ENCODE measurements around the gene PWWP2B.

The PWWP2B gene

DNA sequence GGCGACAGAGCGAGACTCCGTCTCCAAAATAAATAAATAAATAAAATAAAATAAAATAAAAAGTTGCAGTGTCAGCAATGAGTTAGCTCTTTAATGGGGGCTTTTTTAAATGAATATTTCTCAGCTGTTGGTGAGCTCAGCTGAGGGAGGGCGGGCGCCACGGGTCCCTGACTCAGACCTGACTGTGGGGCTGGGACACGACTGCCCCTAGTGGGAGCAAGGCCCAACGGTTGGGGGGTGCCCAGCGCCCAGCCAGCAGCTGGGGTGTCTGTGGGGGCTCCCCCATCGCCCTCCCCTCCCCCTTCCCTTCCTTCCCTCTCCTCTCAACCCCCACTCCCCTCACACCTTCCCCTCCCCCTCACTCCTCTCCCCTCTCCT lies 46.6 kb downstream of the PWWP2B start:
- TF ChIP-seq RAD21 (IDR thresholded peaks at IDR 0.05; ENCODE audit: low read depth) (peak; percentile 43; the same call in 1 of the 2 replicates), ZBTB7A (IDR thresholded peaks at IDR 0.05; ENCODE audit: low read depth) (no peak), CEBPB (IDR thresholded peaks at IDR 0.05) (no peak), EP300 (IDR thresholded peaks at IDR 0.05; ENCODE audit: borderline replicate concordance) (no peak), NFIC (IDR thresholded peaks at IDR 0.05) (no peak), EGR1 (IDR thresholded peaks at IDR 0.05) (no peak), YY1 (IDR thresholded peaks at IDR 0.05; ENCODE audit: low read depth) (no peak)
- TF ChIP-seq, protein P1, sequence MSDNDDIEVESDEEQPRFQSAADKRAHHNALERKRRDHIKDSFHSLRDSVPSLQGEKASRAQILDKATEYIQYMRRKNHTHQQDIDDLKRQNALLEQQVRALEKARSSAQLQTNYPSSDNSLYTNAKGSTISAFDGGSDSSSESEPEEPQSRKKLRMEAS (IDR thresholded peaks at IDR 0.05): no peak

DNA sequence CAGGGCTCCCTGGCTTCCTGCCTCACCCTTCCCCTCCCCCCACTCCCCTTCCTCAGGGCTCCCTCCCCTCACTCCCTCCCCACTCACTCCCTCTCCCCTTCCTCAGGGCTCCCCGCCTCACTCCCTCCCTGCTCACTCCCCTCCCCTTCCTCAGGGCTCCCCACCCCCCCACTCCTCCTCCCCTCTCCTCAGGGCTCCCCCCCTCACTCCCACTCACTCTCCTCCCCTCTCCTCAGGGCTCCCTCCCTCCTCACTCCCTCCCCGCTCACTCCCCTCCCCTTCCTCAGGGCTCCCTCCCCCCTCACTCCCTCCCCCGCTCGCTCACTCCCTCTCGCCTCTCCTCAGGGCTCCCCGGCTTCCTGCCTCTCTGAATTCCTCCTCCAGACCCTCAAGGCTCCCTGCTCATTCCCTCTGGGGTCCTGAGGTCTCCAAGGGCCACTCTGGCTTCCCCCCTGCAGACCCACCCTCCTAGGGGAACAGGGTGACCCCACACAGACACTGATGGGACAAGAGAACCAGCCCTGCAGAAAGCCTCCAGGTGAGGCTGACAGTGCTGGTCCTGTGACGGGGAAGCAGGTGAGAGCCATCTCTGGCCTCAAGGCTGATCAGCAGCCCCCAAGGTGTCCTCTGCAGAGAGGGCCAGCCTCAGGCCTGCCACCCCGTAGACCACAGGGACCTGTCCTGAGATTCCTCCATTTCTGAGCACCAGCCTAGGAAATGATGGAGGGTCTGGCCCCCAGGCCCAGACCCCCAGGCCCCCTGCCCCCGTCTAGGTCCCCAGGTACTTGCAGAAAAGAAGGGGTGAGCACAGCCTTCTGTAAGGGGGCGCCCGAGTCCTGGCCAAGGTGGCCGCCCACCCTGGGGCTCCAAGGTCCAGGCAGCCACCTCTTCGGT lies 47.2 kb downstream of the PWWP2B start:
- TF ChIP-seq CREB1 (IDR thresholded peaks at IDR 0.05; ENCODE audit: low read depth) (no peak), TEAD4 (IDR thresholded peaks at IDR 0.05) (no peak), FOXM1 (IDR thresholded peaks at IDR 0.05; ENCODE audit: borderline replicate concordance, low read depth) (no peak), EP300 (IDR thresholded peaks at IDR 0.05; ENCODE audit: borderline replicate concordance) (peak; percentile 20; the same call in 1 of the 2 replicates), ZBTB7A (IDR thresholded peaks at IDR 0.05; ENCODE audit: low read depth) (peak; percentile 90), TAF1 (IDR thresholded peaks at IDR 0.05; ENCODE audit: low read depth) (no peak), NFIC (IDR thresholded peaks at IDR 0.05) (no peak), CEBPB (IDR thresholded peaks at IDR 0.05) (no peak), EGR1 (IDR thresholded peaks at IDR 0.05) (peak; percentile 57; the same call in 1 of the 2 replicates), YY1 (IDR thresholded peaks at IDR 0.05; ENCODE audit: low read depth) (no peak), RAD21 (IDR thresholded peaks at IDR 0.05; ENCODE audit: low read depth) (no peak), TCF12 (IDR thresholded peaks at IDR 0.05; ENCODE audit: low read depth) (0 out of 2 replicates have a peak, but pooled peaks have one; percentile 11)
- TF ChIP-seq, protein P2, sequence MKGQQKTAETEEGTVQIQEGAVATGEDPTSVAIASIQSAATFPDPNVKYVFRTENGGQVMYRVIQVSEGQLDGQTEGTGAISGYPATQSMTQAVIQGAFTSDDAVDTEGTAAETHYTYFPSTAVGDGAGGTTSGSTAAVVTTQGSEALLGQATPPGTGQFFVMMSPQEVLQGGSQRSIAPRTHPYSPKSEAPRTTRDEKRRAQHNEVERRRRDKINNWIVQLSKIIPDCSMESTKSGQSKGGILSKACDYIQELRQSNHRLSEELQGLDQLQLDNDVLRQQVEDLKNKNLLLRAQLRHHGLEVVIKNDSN (IDR thresholded peaks at IDR 0.05): no peak
- TF ChIP-seq, protein P3, sequence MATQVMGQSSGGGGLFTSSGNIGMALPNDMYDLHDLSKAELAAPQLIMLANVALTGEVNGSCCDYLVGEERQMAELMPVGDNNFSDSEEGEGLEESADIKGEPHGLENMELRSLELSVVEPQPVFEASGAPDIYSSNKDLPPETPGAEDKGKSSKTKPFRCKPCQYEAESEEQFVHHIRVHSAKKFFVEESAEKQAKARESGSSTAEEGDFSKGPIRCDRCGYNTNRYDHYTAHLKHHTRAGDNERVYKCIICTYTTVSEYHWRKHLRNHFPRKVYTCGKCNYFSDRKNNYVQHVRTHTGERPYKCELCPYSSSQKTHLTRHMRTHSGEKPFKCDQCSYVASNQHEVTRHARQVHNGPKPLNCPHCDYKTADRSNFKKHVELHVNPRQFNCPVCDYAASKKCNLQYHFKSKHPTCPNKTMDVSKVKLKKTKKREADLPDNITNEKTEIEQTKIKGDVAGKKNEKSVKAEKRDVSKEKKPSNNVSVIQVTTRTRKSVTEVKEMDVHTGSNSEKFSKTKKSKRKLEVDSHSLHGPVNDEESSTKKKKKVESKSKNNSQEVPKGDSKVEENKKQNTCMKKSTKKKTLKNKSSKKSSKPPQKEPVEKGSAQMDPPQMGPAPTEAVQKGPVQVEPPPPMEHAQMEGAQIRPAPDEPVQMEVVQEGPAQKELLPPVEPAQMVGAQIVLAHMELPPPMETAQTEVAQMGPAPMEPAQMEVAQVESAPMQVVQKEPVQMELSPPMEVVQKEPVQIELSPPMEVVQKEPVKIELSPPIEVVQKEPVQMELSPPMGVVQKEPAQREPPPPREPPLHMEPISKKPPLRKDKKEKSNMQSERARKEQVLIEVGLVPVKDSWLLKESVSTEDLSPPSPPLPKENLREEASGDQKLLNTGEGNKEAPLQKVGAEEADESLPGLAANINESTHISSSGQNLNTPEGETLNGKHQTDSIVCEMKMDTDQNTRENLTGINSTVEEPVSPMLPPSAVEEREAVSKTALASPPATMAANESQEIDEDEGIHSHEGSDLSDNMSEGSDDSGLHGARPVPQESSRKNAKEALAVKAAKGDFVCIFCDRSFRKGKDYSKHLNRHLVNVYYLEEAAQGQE (IDR thresholded peaks at IDR 0.05; ENCODE audit: low read depth): no peak
- TF ChIP-seq, protein P1 (IDR thresholded peaks at IDR 0.05): no peak

DNA sequence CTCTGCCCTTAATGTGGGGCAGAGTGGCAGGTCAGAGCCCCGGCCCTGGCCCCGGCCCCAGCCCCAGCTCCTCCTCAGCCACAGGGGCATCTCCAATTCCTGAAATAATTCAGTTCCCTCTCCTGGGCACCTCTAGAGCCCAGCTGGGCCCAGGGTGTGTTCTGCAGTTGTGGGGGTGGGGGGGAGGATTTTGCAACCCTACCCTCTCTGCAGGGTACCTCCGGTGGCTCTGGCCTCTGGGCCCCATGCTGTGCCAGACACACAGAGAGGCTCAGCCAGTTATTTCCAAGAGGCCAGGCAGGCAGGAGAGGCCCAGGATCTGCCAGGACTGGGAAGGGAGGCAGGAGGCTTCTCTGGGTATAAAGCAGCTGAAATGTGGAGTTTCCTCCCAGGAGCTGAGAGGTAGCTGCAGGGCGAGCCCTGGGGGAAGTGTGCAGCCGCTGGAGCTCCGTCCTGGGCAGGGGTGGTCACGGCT lies 47.9 kb downstream of the PWWP2B start:
- TF ChIP-seq CEBPB (IDR thresholded peaks at IDR 0.05) (peak; percentile 100), EGR1 (IDR thresholded peaks at IDR 0.05) (peak; percentile 94), FOXM1 (IDR thresholded peaks at IDR 0.05; ENCODE audit: borderline replicate concordance, low read depth) (peak; percentile 95), CREB1 (IDR thresholded peaks at IDR 0.05; ENCODE audit: low read depth) (0 out of 2 replicates have a peak, but pooled peaks have one; percentile 34), TEAD4 (IDR thresholded peaks at IDR 0.05) (peak; percentile 92), EP300 (IDR thresholded peaks at IDR 0.05; ENCODE audit: borderline replicate concordance) (peak; percentile 99), TCF12 (IDR thresholded peaks at IDR 0.05; ENCODE audit: low read depth) (peak; percentile 100), TAF1 (IDR thresholded peaks at IDR 0.05; ENCODE audit: low read depth) (no peak; the same call in 1 of the 2 replicates), ZBTB7A (IDR thresholded peaks at IDR 0.05; ENCODE audit: low read depth) (peak; percentile 77), YY1 (IDR thresholded peaks at IDR 0.05; ENCODE audit: low read depth) (peak; percentile 68), NFIC (IDR thresholded peaks at IDR 0.05) (peak; percentile 98), RAD21 (IDR thresholded peaks at IDR 0.05; ENCODE audit: low read depth) (peak; percentile 54)
- TF ChIP-seq, protein P3 (IDR thresholded peaks at IDR 0.05; ENCODE audit: low read depth): peak; percentile 35; the same call in 1 of the 2 replicates
- TF ChIP-seq, protein P1 (IDR thresholded peaks at IDR 0.05): peak; percentile 82
- TF ChIP-seq, protein P2 (IDR thresholded peaks at IDR 0.05): 0 out of 2 replicates have a peak, but pooled peaks have one; percentile 51

DNA sequence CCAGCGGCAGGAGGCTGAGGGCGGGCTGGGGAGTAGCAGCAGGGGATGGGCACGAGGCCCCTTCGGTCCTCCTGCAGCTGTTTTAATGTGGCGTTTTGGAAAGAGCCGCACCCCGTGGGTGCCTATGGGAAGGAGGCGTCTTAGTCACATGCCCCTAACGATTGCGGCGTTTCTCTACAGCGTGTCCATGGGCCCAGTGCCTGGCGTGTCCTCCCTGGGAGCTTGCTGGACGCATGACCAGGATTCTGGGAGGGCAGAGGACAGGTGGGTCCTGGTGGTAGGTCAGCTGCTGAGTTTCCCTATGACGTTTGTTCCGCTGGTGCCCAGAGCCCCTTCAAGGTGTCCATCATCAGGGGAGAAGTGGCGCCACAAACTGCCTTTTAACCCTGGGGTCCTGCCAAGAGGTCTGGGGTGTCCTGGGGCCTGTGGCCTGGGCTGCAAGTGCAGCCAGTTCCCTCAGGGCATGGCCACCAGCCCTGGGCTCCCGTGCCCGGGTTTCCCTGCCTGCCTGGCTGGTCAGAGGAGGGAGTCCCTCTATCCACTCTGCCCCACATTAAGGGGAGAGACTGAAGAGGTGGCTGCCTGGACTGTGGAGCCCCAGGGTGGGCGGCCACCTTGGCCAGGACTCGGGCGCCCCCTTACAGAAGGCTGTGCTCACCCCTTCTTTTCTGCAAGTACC lies 48.7 kb downstream of the PWWP2B start:
- no peak for TF ChIP-seq YY1 (IDR thresholded peaks at IDR 0.05; ENCODE audit: low read depth)
- 0 out of 2 replicates have a peak, but pooled peaks have one; percentile 16 for TF ChIP-seq EGR1 (IDR thresholded peaks at IDR 0.05)
- TF ChIP-seq FOXM1 (IDR thresholded peaks at IDR 0.05; ENCODE audit: borderline replicate concordance, low read depth): no peak
- TF ChIP-seq, protein P3 (IDR thresholded peaks at IDR 0.05; ENCODE audit: low read depth): no peak
- no peak for TF ChIP-seq ZBTB7A (IDR thresholded peaks at IDR 0.05; ENCODE audit: low read depth)
- TF ChIP-seq TAF1 (IDR thresholded peaks at IDR 0.05; ENCODE audit: low read depth): no peak
- no peak for TF ChIP-seq TCF12 (IDR thresholded peaks at IDR 0.05; ENCODE audit: low read depth)
- no peak; the same call in 1 of the 2 replicates for TF ChIP-seq TEAD4 (IDR thresholded peaks at IDR 0.05)
- TF ChIP-seq, protein P1 (IDR thresholded peaks at IDR 0.05): peak; percentile 83
- 0 out of 2 replicates have a peak, but pooled peaks have one; percentile 25 for TF ChIP-seq EP300 (IDR thresholded peaks at IDR 0.05; ENCODE audit: borderline replicate concordance)
- no peak for TF ChIP-seq RAD21 (IDR thresholded peaks at IDR 0.05; ENCODE audit: low read depth)
- TF ChIP-seq CEBPB (IDR thresholded peaks at IDR 0.05): no peak
- TF ChIP-seq CREB1 (IDR thresholded peaks at IDR 0.05; ENCODE audit: low read depth): no peak
- TF ChIP-seq, protein P2 (IDR thresholded peaks at IDR 0.05): peak; percentile 91
- peak; percentile 37; the same call in 1 of the 2 replicates for TF ChIP-seq NFIC (IDR thresholded peaks at IDR 0.05)

All from Ishikawa (cell line).